Measurements from ENCODE around the gene CATSPER3.

CATSPER3 gene

DNA sequence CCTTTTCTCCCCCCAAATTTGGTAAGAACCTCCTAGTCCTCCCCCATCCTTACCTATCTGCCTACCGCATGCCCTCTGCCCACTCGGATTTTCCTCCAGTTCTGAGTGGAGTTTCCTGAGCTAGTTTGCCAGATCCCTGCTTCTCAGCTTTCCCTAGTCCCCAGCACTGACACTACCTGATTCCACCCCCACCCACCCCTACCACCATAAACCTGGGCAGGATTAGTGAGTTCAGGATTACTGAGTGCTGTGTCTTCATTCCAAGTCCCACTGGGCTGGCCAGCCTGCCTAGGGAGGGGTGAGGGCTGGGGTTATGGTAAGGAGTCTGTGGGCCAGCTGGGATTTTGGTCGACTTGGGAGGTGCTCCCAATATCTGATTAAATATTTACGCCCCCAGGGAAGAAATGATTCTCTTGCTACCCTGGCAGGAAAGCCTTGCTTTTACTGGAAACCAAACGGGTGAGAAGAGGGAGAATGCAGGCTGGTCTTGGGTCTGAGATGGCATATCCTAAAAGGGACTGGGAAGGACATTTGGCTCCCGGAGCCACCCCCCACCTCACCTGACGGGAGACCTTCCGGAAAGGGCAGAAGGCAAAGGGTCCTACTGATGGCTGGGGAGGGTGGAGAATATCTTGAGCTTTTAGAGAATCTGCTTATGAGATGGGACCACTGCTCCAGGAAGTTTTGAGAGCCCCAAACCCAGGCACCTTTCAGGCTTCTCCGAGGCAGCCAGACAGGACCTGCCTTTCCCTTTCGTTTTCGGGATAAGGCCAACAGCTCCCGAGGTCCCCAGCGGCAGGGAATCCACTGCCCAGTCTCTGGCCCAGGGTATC is 62.6 kb downstream of the CATSPER3 start:
- DNase-seq (ENCODE audit: low read depth), result peak; percentile 76

GRCh38 chr5:135030956-135031812 is 63.5 kb downstream of the CATSPER3 start:
- peak; percentile 77 for DNase-seq (ENCODE audit: low read depth)

DNA sequence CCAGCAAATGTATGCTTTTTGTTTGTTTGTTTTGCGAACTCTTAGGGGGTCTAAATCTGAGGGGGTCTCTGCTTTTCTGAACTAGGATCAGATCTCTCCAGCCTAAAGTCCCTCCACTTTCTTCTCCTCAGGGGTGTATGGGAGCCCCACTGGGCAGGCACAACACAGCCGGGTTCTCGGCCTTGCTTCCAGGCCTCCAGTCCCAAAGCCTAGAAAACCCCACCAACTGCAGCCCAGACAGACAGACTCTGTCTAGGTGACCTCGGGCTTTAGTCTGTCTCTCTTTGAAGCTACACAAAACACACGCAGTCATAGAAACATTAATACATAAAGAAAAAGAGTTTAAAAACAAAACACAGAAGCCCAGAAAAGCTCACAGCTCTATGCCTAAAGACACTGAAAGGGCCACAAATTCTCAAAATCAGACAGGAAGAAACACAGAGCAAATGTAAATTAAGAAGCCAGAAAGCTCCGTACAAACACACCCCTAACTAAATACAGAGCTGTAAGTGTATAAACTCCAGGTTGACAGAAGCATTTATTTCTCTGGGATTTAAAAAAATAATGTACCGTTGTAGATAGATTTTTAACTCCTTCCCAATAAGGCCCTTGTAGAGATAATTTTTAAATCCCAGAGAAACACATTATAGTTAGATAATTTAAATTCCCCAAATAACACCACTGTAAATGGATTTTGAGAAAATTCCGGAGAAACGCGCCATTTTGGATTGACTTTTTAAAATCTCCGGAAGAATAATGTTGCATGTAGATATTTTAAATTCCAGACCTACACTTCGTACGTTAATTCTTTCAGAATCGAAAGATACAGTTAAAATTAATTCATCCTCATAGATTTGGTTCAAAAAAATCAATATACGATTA is 64.3 kb downstream of the CATSPER3 start:
- peak; percentile 63 for DNase-seq (ENCODE audit: low read depth)

DNA sequence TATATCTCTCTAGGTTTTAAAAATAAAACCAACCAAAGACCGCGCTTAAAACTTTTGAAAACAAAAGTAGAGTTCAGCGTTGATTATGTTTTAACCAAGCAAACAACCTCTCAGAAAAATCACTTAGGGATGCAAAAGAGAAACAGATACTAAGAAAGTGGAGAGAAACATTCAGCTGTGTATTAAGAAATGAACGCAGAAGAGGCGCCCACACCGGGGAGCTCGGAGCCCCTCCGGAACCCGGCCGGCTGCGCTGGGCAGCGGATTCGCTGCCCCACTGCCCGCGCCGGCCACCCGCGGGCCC is 64.9 kb downstream of the CATSPER3 start:
- DNase-seq (ENCODE audit: low read depth), result no peak

DNA sequence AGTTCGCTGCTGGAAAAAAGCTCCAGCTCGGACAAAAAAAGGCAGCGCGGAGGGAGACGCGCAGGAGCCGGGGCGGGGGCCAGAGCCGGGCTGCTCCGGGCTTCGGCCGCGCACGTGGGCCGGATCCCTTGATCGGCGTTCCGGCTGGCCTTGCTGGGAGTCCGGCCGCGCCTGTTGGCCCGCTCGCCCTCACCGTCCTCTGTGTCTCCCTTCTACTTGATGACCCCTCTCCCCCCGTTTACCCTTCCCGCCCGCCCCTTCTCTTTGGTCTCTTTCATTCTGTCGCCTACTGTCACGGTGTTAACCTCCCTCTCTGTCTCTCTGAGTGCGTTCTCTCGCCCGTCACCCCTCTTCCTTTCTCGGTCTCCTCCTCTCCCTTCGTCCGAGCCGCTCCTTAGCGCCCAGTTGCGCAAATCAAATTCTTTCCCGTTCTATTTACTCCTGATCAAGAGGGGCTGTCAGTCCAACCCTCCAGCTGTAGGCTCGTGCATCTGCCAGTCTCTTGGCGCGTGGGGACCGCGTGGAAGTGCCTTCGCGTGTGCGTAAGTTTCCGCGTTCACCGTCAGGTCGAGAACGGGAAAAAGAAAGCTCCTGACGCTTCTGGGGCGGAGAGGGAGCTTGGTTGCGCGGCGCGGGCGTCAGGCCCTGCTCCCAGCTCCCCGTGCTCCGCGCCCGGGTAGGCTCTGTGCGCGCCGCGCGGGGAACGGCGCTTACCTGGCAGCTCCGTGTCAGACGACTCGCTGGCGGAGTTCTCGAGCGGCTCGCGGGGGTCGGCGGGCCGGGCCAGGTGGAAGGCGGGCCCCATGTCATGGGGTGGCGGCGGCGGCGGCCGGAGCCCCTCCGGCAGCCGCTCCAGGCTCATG is 65.5 kb downstream of the CATSPER3 start:
- peak; percentile 80 for DNase-seq (ENCODE audit: low read depth)

GRCh38 chr5:135033901-135034235 is 66.2 kb downstream of the CATSPER3 start, which contains the start of gene PITX1:
TSS of gene PITX1 (minus strand) at chr5:135034228. CDS start at chr5:135033881, 347 bp downstream.
- DNase-seq (ENCODE audit: low read depth), result no peak

DNA sequence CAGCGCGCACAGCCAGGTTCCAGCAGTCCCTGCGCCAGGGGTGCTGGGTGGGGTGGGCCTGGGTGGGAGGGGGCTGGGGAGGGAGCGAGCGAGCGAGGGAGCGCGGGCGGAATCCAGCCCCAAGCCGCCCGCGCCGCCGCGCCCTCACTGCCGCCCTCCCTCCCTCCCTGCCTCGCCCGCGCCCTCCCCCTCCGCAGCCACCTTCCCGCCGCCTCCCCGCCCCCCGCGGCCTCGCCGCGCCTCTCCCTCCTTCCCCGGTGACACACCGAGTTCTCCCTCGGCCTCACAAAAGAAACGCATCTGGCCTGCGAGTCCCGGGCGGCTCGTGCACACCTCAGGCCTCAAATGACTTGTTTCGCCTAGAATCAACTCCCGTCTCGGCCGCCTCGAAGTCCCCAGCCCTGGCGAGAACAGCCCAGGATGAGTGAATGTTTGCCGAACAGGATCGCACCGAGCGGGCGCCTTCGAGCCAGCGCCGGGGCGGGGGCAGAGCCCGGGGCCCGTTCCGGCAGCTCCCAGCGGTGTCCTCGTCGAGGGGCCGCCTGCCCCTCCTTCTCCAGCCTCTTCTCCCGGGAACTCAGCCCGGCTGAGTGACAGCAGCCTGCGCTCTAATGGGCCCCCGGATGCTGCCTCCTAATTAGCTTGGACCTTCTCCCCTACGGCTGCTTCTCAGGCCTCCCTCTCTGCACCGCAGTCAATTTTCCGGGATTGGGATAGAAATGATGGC is 66.7 kb downstream of the CATSPER3 start:
- peak; percentile 73 for DNase-seq (ENCODE audit: low read depth)

GRCh38 chr5:135034963-135035677 is 67.4 kb downstream of the CATSPER3 start:
- DNase-seq (ENCODE audit: low read depth), result peak; percentile 7

DNA sequence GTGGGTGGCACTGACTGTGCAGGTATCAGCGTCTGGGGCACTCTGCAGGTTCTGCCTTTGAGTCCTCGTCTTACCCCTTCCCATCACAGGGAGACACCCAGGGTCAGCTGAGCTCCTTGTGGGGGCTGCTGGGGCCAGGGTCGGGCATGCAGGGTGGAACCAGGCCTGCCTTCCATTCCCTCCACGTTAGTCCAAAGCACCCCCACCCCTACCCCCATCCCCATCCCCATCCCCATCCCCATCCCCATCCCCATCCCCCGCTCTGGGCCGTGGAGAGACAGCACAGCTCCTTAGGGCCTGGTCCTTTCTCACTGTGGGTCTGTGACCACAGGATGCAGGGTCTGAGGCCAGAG is 67.9 kb downstream of the CATSPER3 start:
- no peak for DNase-seq (ENCODE audit: low read depth)

DNA sequence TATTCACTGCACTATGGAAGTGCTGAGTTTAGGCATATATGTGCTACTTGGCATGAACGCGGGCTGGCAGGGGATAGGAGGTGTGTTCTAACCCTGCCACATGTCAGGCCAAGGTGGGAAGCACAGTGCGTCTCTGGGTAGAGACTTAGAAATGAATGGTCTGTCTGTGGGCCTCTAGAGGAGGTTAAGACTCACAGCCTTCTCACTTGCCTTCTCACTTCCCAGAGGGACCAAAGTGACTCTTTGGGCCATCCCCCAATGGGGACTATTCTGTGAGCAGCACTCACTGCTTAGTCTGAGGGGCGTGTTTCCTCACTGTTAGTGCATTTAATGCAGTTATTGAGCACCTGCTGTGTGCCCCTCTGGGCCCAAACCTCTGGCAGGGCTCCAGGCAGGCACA is 68.7 kb downstream of the CATSPER3 start:
- no peak for DNase-seq (ENCODE audit: low read depth)

- no peak for DNase-seq (ENCODE audit: low read depth)
Observed at GRCh38 chr5:135037519-135038204, 70.0 kb downstream of the CATSPER3 start.

- DNase-seq (ENCODE audit: low read depth), result no peak
Observed at GRCh38 chr5:135038205-135038812, 70.6 kb downstream of the CATSPER3 start.

GRCh38 chr5:135038813-135039270 is 71.1 kb downstream of the CATSPER3 start:
- DNase-seq (ENCODE audit: low read depth), result no peak

DNA sequence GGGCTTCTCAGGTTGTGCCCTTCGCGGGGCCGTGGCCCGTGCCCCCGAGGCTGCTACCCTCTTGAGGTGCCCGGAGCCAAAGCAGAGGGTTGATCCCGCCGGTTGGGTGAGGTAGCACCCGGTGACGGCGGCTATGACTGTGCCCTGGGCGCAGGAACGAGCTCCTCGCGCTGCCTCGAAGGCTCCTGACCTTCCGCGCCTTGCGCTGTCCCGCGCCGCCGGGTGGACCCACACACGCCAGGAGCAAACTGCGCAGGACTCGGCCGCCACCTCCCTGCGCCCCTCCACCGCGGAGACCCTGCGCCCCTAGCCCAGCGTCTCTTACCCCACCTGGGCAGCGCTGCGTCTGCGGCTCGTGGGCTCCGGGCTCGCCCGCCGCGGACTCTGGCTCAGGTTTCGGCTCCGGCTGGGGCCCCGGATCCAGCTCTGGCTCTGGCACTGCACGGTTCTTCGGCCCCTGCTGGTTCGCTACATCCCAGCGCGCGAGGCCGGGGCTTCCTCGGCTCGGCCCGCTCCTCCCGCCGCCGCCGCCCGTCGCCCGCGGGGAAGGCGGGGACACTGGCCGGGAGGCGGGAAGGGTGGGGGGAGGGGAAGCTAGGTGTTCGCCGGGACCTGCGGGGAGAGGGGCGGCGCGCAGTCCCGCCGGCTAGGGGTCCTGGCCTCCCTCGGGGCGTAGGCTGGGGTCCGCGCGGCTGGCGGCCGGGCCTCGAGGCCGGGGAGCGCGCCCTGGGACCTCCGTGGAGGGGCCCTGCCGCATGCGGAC is 71.7 kb downstream of the CATSPER3 start:
- no peak for DNase-seq (ENCODE audit: low read depth)

GRCh38 chr5:135040034-135040332 is 72.3 kb downstream of the CATSPER3 start:
- no peak for DNase-seq (ENCODE audit: low read depth)

DNA sequence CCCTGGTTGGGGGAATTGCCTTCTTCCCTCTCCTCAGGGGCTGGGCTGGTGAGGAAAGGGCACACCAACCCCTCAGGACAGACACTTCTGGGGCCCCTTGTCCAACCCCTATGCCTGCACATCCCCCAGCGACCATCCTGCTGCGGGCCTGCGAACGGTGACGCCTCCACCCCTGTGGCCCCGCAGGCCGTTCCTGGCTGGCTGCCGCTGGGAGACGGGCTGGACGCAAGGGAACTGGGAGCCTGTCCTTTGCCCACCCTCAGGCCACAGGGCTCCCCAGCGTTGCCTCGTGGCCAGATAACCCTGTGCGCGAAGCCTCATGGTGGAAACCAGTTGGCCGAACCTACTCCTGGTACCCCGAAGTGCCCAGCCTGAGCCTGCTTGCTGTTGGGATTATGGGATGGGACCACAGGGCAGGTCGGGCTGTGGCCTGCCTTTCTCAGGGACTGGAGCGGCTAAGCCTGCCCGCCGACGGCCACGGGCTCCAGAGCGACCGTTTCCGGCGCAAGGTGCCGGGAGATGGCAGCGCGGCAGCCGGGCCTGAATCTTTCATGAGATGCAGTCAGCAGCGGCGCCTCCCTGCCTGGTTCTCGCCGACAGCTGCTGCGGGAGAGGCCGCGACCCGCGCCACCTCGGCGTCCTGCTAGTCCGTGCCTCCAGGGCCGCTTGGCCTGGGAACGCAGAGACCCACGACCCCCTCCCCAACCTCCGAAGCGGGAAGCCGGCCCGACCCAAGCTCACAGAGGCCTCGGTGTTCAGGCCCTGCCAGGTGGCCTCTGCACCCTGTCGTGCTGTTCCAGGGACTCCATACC is 72.8 kb downstream of the CATSPER3 start:
- DNase-seq (ENCODE audit: low read depth), result no peak

GRCh38 chr5:135041145-135041587 is 73.5 kb downstream of the CATSPER3 start:
- DNase-seq (ENCODE audit: low read depth), result no peak

All from iris pigment epithelial cell (primary cell).